NCI-H146 treated with DMSO at 0.1 percent for 48 hours (cell line): ENCODE measurements around the gene PPP1R9B.
A peak's percentile ranks its signal among the peaks of the same experiment; 100 is the strongest.

Experiments used
- DNase-seq: peaks from one replicate; lab custom pipeline; 2025; ENCODE audit not compliant: unreplicated experiment; lab: John Stamatoyannopoulos, UW

PPP1R9B gene

GRCh38 chr17:50150354-50151040 lies at the start of gene PPP1R9B:
Gene PPP1R9B, minus strand, starts transcription at chr17:50150677. Its CDS starts 164 bp downstream, at chr17:50150513.
- DNase-seq = no peak

GRCh38 chr17:50199803-50200456 lies 49.5 kb upstream of the PPP1R9B start:
- DNase-seq = peak; percentile 48

GRCh38 chr17:50199211-50199802 lies 48.8 kb upstream of the PPP1R9B start:
- no peak for DNase-seq

DNA sequence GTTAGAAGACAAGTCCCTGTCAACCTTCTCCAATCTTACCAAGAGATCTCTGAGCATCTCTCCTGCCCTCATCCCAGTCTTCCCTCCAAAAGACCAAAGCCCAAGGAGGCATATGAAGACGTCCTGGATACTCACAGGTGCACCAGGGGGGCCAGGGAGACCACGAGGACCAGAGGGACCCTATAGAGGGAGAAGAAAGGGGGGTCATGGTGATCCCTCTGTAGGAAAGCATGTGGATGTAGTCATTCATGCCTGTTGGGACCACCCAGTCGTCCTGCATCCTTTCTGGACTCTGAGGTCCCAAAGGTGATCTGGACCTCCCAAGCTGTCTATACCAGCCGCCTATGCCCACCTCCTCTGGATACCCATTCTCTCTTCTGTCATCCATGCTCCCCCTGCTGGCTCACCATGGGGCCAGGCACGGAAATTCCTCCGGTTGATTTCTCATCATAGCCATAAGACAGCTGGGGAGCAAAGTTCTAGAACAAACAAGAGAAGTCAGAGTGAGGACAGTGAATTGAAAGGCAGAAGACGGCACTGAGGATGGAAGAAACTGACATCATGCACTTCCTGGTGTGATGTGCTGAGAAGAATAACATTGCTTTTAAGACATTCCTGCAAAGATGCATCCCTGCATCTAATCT lies 47.7 kb upstream of the PPP1R9B start:
- DNase-seq = no peak

- DNase-seq = no peak
Measured at GRCh38 chr17:50196826-50197225, 46.3 kb upstream of the PPP1R9B start.

- no peak for DNase-seq
Measured at GRCh38 chr17:50196036-50196435, 45.6 kb upstream of the PPP1R9B start.

DNA sequence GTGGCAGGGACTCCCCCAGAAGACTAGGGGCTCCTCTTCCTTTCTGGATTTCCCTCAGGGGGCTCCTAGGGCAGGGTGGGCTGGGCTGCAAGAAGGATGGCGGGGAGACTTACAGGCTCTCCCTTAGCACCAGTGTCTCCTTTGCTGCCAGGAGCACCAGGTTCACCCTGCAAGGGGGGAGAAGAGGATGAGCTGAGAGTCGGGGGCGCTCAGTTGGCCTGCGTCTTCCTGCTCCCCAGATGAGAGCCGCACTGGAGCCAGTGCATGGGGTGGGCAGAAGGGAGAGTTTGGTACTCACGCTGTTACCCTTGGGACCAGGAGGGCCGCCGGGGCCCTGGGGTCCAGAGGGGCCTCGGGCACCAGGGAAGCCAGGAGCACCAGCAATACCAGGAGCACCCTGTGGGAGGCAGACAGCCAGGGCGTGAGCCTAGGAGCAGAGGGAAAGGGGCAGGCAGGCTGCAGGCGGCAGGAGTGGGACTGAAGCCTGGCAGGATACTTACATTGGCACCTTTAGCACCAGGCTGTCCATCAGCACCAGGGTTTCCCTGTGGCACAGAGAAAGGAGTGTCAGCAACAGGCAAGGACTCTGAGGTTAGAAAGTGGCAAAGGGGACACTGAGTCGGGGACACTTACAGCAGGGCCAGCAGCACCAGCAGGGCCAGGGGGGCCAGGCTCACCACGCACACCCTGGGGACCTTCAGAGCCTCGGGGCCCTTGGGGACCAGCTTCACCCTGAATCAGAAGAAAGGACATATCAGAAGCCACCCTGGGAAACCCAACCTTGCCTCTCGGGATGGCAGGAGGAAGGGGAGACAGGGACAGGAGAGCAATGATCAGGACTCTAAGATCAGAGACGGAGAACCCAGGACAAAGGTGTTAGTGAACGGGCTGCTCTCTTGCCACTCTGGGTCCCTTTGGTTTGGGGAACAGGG lies 44.7 kb upstream of the PPP1R9B start:
- DNase-seq = no peak

GRCh38 chr17:50194140-50194933 lies 43.9 kb upstream of the PPP1R9B start:
- DNase-seq = no peak

GRCh38 chr17:50192618-50193291 lies 42.3 kb upstream of the PPP1R9B start:
- DNase-seq = no peak

DNA sequence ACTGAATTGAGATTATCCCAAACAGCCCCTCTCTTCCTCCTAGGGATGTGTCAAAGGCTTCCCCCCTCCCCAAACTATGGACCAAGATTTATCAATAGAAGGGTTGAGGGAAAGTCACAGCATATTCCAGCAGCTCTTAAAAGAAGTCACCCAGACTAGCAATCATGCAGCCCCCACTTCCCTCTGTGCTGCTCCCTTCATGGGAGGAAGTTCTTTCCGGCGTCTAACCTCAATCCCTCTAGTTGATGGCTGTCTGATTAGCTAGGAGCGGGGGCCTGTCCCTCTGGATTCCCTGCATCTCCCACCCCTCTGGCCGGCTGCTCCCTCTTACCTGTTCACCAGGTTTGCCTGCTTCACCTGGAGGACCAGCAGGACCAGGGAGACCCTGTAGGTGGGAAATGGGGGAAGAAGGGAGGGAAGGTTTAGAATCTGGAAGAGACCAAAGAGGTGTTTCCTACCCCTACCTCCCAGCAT lies 41.7 kb upstream of the PPP1R9B start:
- DNase-seq = no peak

DNA sequence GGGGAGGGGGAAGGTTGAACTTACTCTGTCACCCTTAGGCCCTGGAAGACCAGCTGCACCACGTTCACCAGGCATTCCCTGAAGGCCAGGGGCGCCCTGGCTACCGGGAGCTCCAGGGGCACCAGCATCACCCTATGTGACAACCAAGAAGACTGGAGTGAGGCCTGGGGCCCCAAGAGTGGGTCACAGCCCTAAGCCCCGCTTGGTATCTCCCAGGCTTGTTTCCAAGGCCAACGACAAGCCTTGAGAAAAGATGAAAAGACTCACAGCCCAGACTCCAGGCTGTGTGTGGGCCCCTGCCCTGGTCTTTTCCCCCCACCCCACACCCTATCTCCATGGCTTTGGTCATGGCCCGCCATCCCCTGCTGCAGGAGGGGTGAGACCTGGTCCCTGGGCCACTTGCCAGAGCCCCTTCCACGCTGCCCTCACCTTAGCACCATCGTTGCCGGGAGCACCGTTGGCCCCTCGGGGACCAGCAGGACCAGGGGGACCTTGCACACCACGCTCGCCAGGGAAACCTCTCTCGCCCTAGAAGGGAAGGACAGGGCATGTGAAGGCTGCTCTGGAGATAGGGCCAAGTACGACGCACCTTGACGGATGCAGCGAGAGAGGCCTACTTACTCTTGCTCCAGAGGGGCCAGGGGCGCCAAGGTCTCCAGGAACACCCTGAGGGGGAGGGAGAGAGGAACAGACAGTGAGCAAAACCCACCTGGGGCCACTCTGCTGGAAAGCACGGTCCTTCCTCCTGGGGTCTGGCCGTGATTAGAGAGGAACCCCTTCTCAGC lies 41.1 kb upstream of the PPP1R9B start:
- DNase-seq = no peak

DNA sequence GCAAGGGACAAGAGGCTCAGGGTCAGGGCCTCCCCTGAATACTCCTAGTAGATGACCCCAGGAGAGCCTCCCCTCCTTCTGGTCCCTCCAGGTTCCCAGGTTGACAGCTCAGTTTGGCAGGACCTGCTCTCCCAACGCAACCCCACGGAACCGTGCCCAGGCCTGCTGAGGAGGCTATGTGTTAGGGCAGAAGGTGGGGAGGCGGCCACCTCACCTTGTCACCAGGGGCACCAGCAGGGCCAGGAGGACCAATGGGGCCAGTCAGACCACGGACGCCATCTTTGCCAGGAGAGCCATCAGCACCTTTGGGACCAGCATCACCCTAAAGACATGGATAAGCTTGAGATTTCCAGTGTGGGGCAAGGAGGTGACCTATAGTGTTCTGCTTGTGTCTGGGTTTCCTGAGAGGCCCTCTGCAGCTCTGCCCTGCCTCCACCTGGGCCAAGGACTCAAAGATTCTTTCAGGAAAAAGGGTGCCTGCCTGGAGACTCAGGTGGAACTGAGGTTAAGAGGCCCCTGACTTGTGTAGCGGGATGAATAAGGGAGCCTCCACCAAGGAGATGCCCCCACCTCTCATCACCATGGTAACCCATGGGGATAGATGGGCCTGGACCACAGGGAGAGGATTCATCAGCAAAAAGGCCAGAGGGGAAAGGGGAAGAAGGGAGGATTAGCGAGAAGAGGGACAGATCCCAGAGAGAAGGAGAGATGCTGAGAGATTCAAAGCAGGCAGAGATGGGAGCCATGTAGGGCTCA lies 40.3 kb upstream of the PPP1R9B start:
- no peak for DNase-seq

GRCh38 chr17:50190293-50190602 lies 39.8 kb upstream of the PPP1R9B start:
- no peak for DNase-seq

- DNase-seq = no peak
Measured at GRCh38 chr17:50189550-50190292, 39.2 kb upstream of the PPP1R9B start.

GRCh38 chr17:50188921-50189549 lies 38.6 kb upstream of the PPP1R9B start:
- DNase-seq = no peak

DNA sequence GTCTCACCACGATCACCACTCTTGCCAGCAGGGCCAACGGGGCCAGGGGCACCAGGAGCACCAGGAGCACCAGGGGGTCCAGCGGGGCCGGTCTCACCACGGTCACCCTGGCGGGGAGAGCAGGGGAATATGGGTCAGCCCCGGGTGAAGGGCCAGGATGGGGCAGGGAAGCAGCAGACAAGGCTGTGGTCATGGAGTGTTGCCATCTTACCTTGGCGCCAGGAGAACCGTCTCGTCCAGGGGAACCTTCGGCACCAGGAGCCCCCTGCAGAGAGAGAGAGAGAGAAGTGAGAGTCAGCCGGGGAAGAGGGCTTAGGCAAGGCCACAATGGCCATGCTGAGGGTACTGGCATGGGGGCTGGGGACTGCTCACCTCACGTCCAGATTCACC lies 38.0 kb upstream of the PPP1R9B start:
- no peak for DNase-seq
